Lung (tissue), 12 donors: ENCODE measurements around the gene LIMCH1. TPM values are rescaled to one million over a fixed set of nuclear protein-coding genes. Genes with fewer than 3 reads are reported as not detected.

ENCODE experiments used
- ATAC-seq: fragments of 200-7000 bp; cut with Tn5 transposase; one replicate; pipeline ENCODE4 v1.9.1; 2020; ENCODE audit warnings: moderate number of reproducible peaks; ENCODE audit not compliant: insufficient read depth, low FRiP score
- DNase-seq, 3 donors: peaks; one replicate each; pipeline ENCODE4 v3.0.0-alpha.2; 2013 to 2017
- H3K27ac ChIP-seq, 2 donors: one replicate each; pipeline ENCODE4 v1.5.1; 2013; ENCODE audit warnings: mild to moderate bottlenecking in 2 of 2, moderate library complexity in 2 of 2, control low read depth in 1 of 2, inconsistent platforms in 1 of 2, low read depth in 1 of 2, low read length in 1 of 2
- H3K27me3 ChIP-seq, 3 donors: one replicate each; pipeline ENCODE4 v1.5.1; 2013; ENCODE audit warnings: low read length in 2 of 3; ENCODE audit not compliant: control insufficient read depth in 3 of 3, insufficient read depth in 3 of 3
- H3K36me3 ChIP-seq, 4 donors: one replicate each; pipeline ENCODE4 v1.5.1; 2013; ENCODE audit warnings: low read length in 4 of 4, mild to moderate bottlenecking in 1 of 4, moderate library complexity in 1 of 4; ENCODE audit not compliant: control insufficient read depth in 4 of 4, insufficient read depth in 4 of 4
- H3K4me1 ChIP-seq, 5 donors: one replicate each; pipeline ENCODE4 v1.5.1; 2013; ENCODE audit warnings: low read length in 5 of 5, mild to moderate bottlenecking in 2 of 5, moderate library complexity in 1 of 5; ENCODE audit not compliant: control insufficient read depth in 5 of 5, insufficient read depth in 5 of 5
- H3K4me3 ChIP-seq: one replicate; pipeline ENCODE4 v1.5.1; 2013; ENCODE audit warnings: mild to moderate bottlenecking, control low read depth, moderate library complexity
- H3K9ac ChIP-seq, 2 donors: one replicate each; pipeline ENCODE4 v1.5.1; 2013; ENCODE audit warnings: low read length in 2 of 2, control low read depth in 1 of 2; ENCODE audit not compliant: insufficient read depth in 1 of 2
- H3K9me3 ChIP-seq, 4 donors: one replicate each; pipeline ENCODE4 v1.5.1; 2013; ENCODE audit warnings: low read length in 3 of 4, mild to moderate bottlenecking in 1 of 4, moderate library complexity in 1 of 4; ENCODE audit not compliant: control insufficient read depth in 4 of 4, insufficient read depth in 3 of 4
- WGBS, 2 donors: extraction: QIAGEN DNeasy Blood & Tissue Kit; methylation state at CpG; one replicate each; pipeline ENCODE4 v1.1.7; 2013; 5-methylcytosine and 5-hydroxymethylcytosine counted together
- polyA plus RNA-seq, 2 donors: library from polyadenylated mRNA; stranded (reverse); fragments of 200-250 nt; gene quantifications; one replicate each; pipeline ENCODE4 v1.2.1, GENCODE V29; 2013
- total RNA-seq, 2 donors: library from RNA; depleted of rRNA in 1 of 2; stranded (reverse); fragments of >200 nt in 1 of 2; gene quantifications; one replicate each; pipeline ENCODE4 v1.2.1, GENCODE V29; 2014 to 2021
- TF ChIP-seq, protein P1 (sequence below): IDR thresholded peaks from 2 replicates; pipeline ENCODE4 v1.5.1; 2012; ENCODE audit warnings: mild to moderate bottlenecking; ENCODE audit errors: control extremely low read depth, extremely low read depth
- donor health status: control.
- donor health status: control.
- donor health status: Bipolar disorder and iron deficiency.
- donor health status: healthy.
- donor health status: DM: yes; HTN: yes; CAD: no.

The LIMCH1 gene
- total and polyA plus RNA-seq, 4 donors, result 43.4 to 299 (median 128) TPM

DNA sequence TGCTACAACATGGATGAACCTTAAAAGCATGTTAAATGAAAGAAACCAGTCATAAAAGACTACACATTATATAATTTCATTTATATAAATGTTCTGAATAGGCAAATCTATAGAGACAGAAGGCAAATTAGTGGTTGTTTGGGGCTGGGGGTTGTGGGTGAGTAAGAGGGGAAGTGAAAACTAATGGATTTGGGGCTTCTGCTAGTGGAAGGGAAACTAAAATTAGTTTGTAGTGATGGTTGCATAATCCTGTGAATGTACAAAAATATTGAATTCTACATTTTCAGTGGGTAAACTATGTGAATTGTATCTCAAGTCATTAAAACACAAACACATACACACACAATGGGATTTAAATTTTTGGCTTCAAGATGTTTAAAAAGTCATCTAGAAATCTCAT lies 25.4 kb upstream of the LIMCH1 start:
- peaks cover 0 to 18% (median 7%) of the 10 kb centered on the region in 5 donors for H3K4me1 ChIP-seq
- no peak overlapping the region for H3K9ac ChIP-seq
- no peaks in the 10 kb centered on the region for H3K36me3 ChIP-seq
- no peaks in the 10 kb centered on the region for H3K27me3 ChIP-seq
- H3K4me3 ChIP-seq, result no peak overlapping the region
- no peak for DNase-seq
- no peak for ATAC-seq
- peaks cover 0 to 2% (median 0%) of the 10 kb centered on the region in 4 donors for H3K9me3 ChIP-seq
- no peak overlapping the region for H3K27ac ChIP-seq
- TF ChIP-seq, protein P1, sequence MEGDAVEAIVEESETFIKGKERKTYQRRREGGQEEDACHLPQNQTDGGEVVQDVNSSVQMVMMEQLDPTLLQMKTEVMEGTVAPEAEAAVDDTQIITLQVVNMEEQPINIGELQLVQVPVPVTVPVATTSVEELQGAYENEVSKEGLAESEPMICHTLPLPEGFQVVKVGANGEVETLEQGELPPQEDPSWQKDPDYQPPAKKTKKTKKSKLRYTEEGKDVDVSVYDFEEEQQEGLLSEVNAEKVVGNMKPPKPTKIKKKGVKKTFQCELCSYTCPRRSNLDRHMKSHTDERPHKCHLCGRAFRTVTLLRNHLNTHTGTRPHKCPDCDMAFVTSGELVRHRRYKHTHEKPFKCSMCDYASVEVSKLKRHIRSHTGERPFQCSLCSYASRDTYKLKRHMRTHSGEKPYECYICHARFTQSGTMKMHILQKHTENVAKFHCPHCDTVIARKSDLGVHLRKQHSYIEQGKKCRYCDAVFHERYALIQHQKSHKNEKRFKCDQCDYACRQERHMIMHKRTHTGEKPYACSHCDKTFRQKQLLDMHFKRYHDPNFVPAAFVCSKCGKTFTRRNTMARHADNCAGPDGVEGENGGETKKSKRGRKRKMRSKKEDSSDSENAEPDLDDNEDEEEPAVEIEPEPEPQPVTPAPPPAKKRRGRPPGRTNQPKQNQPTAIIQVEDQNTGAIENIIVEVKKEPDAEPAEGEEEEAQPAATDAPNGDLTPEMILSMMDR, result no peak

DNA sequence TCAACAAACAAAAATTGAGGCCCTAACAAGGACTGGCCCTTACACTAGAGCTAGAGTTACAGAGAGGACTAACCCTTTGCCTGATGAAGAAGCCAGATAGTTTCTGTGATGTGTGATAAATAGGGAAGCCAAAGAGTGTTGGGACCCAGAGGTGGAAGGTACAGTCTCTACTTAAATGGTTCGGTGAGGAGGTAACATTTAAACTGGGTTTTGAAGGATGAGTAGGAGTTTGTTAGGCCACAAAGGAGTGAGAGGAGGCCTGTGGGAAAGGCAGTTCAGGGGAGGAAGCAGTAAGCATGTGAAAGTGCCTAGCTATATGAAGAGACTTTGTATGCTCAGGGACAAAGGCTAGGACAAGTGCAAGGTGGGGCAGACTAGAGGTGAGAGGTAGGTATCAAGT lies 23.8 kb upstream of the LIMCH1 start:
- no peak overlapping the region for H3K27ac ChIP-seq
- no peak for ATAC-seq
- no peaks in the 10 kb centered on the region for H3K36me3 ChIP-seq
- no peak for DNase-seq
- peaks cover 0 to 2% (median 0%) of the 10 kb centered on the region in 4 donors for H3K9me3 ChIP-seq
- H3K4me1 ChIP-seq, result peaks cover 0 to 15% (median 7%) of the 10 kb centered on the region in 5 donors
- 97% methylated on average over 1 of the region's 1 CpG for WGBS, 2 donors
- H3K4me3 ChIP-seq, result no peak overlapping the region
- no peak overlapping the region for H3K9ac ChIP-seq
- no peaks in the 10 kb centered on the region for H3K27me3 ChIP-seq
- TF ChIP-seq, protein P1, result no peak

DNA sequence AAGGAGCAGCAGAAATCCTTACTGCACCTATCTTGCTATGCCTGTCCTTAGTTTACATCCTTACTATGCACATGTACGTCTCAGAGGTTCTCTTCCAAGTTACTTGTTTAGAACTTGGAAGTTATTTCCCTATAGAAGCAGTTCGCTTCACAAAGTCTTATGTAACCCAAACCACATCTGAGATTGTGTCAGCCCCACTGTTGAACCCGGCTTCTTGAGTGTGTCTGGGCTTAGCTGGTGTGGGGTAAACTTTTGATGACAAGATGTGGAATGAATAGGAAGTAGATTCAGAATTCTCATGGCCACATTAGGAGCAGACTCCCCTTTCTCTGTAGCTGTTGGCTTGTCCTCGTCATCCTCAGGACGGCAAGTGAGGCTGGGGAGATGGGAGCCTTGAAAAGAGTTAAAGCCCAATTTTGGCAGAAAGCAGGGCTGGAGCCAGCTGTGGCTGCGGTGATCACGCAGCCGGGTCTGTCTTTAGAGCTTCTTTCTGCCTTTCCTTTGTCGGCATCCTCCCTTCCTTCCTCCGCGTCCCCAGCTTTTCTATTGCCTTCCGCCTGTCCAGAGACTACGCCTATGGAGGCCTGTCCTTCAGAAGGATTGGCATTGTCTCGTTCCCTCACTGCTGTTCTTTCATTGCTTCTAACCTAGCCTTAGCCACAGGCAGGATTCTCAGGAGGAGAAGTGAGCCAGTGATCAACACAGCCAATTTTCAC lies 23.0 kb upstream of the LIMCH1 start:
- no peak overlapping the region for H3K4me3 ChIP-seq
- H3K4me1 ChIP-seq, result peaks cover 0 to 11% (median 6%) of the 10 kb centered on the region in 5 donors
- DNase-seq (no peak), ATAC-seq (no peak)
- no peak overlapping the region for H3K9ac ChIP-seq
- H3K36me3 ChIP-seq, result no peaks in the 10 kb centered on the region
- no peaks in the 10 kb centered on the region for H3K27me3 ChIP-seq
- peak overlapping the region in 1 of 2 donors; percentile 17 for H3K27ac ChIP-seq
- H3K9me3 ChIP-seq, result no peaks in the 10 kb centered on the region
- 49 to 57% methylated on average over 14 of the region's 14 CpGs for WGBS, 2 donors
- TF ChIP-seq, protein P1, result no peak

DNA sequence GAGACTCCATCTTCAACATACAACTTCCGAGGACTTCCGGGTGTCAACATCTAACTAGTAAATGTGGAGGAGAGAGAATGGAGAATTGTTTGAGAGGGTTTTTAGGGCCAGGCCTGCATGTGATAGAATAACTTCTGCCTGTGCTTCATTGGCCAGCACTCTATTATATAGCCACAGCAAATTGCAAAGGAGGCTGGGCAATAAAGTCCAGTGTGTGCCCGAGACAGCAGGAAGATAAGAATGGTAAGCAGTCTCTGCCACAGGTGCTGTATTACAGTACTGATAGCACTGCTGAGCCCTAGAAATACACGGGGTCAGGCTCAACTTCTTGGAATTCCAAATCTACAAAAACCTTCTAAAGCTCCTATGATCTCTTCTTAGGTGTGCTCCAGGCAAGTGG lies 20.8 kb upstream of the LIMCH1 start:
- no peak overlapping the region for H3K9ac ChIP-seq
- H3K9me3 ChIP-seq, result no peaks in the 10 kb centered on the region
- no peak overlapping the region for H3K4me3 ChIP-seq
- H3K27ac ChIP-seq, result no peak overlapping the region
- DNase-seq (no peak), ATAC-seq (no peak)
- no peaks in the 10 kb centered on the region for H3K27me3 ChIP-seq
- TF ChIP-seq, protein P1, result no peak
- H3K4me1 ChIP-seq, result peaks cover 0 to 11% (median 6%) of the 10 kb centered on the region in 5 donors
- no peaks in the 10 kb centered on the region for H3K36me3 ChIP-seq
- WGBS, 2 donors, result 91% methylated on average over 4 of the region's 4 CpGs
